ENCODE data around the gene EPHA4. TPM values are rescaled to one million over a fixed set of nuclear protein-coding genes. Genes with fewer than 3 reads are reported as not detected.

The EPHA4 gene
- polyA plus RNA-seq, 1 of the 3 experiments (the other 2 are of a cell fraction): 0.90 TPM

DNA sequence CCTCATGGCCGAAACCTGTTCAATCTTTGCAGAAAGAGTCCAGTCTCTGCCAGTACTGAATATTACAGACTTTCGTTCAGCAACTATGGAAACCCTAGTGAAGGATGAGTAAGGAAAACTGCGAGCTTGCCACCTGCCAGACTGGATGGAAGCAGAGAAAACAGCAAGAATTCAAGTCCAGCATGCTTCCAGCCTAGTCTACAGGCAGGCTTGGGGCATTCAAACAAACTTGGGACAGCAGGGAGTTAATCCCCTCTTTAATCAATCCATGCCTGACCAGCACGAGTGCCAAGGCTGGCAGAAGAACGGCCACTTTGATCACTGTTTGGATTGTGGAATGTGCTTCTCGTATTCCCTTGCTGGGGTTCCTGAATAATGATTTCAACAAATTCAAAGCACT lies 145.2 kb downstream of the EPHA4 start (continued):
- TF ChIP-seq RAD21 (IDR thresholded peaks at IDR 0.05; ENCODE audit: low read length): no peak
- TF ChIP-seq NFIC (IDR thresholded peaks at IDR 0.05; ENCODE audit: borderline replicate concordance): no peak

DNA sequence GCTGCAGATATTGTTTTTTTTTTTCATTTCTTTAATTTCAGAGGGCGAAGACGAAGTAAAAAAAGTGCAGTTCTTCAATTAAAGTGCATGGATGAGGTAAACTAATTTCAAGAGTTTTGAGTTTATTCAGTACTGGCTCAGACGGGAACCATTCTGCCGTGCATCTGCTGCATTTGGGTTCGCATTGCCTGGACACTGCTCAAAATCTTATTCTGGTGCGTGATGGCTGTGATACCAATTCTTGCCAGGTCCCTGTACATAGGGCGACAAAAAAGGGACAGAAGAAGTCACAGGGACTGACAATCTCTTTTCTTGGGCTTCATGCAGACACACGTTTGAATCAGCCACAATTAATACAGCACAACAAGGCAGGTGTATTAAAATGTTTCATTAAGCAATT lies 146.2 kb downstream of the EPHA4 start:
- Histone ChIP-seq H3K9me3 (no peaks in the 10 kb centered on the region), H3K9ac (no peak overlapping the region), H3K4me1 (ENCODE audit: control insufficient read depth in 1 of 2, insufficient read depth in 2 of 2, low read depth in 1 of 2, low read length in 1 of 2) (no peaks in the 10 kb centered on the region), H3K4me3 (ENCODE audit: low read depth in 2 of 2, low read length in 1 of 2) (no peak overlapping the region), H3K4me2 (no peak overlapping the region), H4K20me1 (ENCODE audit: insufficient read depth) (no peaks in the 10 kb centered on the region), H3K27ac (ENCODE audit: low read depth in 2 of 2, low read length in 1 of 2) (no peak overlapping the region), H3K79me2 (ENCODE audit: insufficient read depth) (no peaks in the 10 kb centered on the region), H3K36me3 (replicated peaks in 1 of 2; ENCODE audit: control insufficient read depth in 1 of 2, insufficient read depth in 2 of 2, low read length in 1 of 2) (no peaks in the 10 kb centered on the region), H3K27me3 (ENCODE audit: insufficient read depth) (no peaks in the 10 kb centered on the region), H2AFZ (ENCODE audit: low read depth) (no peak overlapping the region), H3K9me2 (no peaks in the 10 kb centered on the region), H3F3A (replicated peaks; ENCODE audit: insufficient read depth) (no peaks in the 10 kb centered on the region)
- POLR2A ChIA-PET: no interaction called here
- no peak for TF ChIP-seq ELF1 (IDR thresholded peaks at IDR 0.05)
- TF ChIP-seq, protein P1, sequence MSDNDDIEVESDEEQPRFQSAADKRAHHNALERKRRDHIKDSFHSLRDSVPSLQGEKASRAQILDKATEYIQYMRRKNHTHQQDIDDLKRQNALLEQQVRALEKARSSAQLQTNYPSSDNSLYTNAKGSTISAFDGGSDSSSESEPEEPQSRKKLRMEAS (IDR thresholded peaks at IDR 0.05; ENCODE audit: low read depth): no peak
- no peak for TF ChIP-seq SMC3 (IDR thresholded peaks at IDR 0.05; ENCODE audit: low read depth, low read length)
- no peak for TF ChIP-seq NFIC (IDR thresholded peaks at IDR 0.05; ENCODE audit: borderline replicate concordance)
- TF ChIP-seq GABPA (IDR thresholded peaks at IDR 0.05; ENCODE audit: low read depth): no peak
- TF ChIP-seq, protein P2, sequence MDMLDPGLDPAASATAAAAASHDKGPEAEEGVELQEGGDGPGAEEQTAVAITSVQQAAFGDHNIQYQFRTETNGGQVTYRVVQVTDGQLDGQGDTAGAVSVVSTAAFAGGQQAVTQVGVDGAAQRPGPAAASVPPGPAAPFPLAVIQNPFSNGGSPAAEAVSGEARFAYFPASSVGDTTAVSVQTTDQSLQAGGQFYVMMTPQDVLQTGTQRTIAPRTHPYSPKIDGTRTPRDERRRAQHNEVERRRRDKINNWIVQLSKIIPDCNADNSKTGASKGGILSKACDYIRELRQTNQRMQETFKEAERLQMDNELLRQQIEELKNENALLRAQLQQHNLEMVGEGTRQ (IDR thresholded peaks at IDR 0.05; ENCODE audit: borderline replicate concordance, low read depth, low read length): no peak
- no peak for TF ChIP-seq RAD21 (IDR thresholded peaks at IDR 0.05; ENCODE audit: low read length)
- TF ChIP-seq, protein P3, sequence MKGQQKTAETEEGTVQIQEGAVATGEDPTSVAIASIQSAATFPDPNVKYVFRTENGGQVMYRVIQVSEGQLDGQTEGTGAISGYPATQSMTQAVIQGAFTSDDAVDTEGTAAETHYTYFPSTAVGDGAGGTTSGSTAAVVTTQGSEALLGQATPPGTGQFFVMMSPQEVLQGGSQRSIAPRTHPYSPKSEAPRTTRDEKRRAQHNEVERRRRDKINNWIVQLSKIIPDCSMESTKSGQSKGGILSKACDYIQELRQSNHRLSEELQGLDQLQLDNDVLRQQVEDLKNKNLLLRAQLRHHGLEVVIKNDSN (IDR thresholded peaks at IDR 0.05; ENCODE audit: borderline replicate concordance, low read depth): no peak
- TF ChIP-seq RXRA (IDR thresholded peaks at IDR 0.05; ENCODE audit: borderline replicate concordance, low read depth): no peak
- no peak for TF ChIP-seq RFX5 (IDR thresholded peaks at IDR 0.05; ENCODE audit: low read length)
- no peak for TF ChIP-seq MEF2A (IDR thresholded peaks at IDR 0.05; ENCODE audit: borderline replicate concordance, low read depth)
- TF ChIP-seq, protein P4, sequence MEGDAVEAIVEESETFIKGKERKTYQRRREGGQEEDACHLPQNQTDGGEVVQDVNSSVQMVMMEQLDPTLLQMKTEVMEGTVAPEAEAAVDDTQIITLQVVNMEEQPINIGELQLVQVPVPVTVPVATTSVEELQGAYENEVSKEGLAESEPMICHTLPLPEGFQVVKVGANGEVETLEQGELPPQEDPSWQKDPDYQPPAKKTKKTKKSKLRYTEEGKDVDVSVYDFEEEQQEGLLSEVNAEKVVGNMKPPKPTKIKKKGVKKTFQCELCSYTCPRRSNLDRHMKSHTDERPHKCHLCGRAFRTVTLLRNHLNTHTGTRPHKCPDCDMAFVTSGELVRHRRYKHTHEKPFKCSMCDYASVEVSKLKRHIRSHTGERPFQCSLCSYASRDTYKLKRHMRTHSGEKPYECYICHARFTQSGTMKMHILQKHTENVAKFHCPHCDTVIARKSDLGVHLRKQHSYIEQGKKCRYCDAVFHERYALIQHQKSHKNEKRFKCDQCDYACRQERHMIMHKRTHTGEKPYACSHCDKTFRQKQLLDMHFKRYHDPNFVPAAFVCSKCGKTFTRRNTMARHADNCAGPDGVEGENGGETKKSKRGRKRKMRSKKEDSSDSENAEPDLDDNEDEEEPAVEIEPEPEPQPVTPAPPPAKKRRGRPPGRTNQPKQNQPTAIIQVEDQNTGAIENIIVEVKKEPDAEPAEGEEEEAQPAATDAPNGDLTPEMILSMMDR (IDR thresholded peaks at IDR 0.05): no peak
- TF ChIP-seq NRF1 (IDR thresholded peaks at IDR 0.05; ENCODE audit: low read depth, low read length): no peak
- no peak for TF ChIP-seq EP300 (IDR thresholded peaks at IDR 0.05; ENCODE audit: borderline replicate concordance in 1 of 2, low read depth in 1 of 2, low read length in 1 of 2)
- TF ChIP-seq MXI1 (IDR thresholded peaks at IDR 0.05; ENCODE audit: low read depth, low read length): no peak
- TF ChIP-seq, protein P5, sequence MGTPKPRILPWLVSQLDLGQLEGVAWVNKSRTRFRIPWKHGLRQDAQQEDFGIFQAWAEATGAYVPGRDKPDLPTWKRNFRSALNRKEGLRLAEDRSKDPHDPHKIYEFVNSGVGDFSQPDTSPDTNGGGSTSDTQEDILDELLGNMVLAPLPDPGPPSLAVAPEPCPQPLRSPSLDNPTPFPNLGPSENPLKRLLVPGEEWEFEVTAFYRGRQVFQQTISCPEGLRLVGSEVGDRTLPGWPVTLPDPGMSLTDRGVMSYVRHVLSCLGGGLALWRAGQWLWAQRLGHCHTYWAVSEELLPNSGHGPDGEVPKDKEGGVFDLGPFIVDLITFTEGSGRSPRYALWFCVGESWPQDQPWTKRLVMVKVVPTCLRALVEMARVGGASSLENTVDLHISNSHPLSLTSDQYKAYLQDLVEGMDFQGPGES (IDR thresholded peaks at IDR 0.05; ENCODE audit: low read depth, low read length): no peak
- no peak for TF ChIP-seq RCOR1 (IDR thresholded peaks at IDR 0.05; ENCODE audit: low read length)
- TF ChIP-seq FOXJ3 (CRISPR knock-in tag; IDR thresholded peaks at IDR 0.05): no peak
- 26% methylated on average over 8 of the region's 8 CpGs for WGBS (ENCODE audit: low lambda C conversion rate)
- DNase-seq: no peak
- CTCF ChIA-PET: no interaction called here
